ENCODE results near the gene PEPD.

Gene PEPD

GRCh38 chr19:33440241-33440640 is 81.3 kb downstream of the PEPD start:
- no peak for DNase-seq (ENCODE audit: low read depth)

GRCh38 chr19:33438987-33439781 is 82.4 kb downstream of the PEPD start:
- no peak for DNase-seq (ENCODE audit: low read depth)

- DNase-seq (ENCODE audit: low read depth): no peak
Measured at GRCh38 chr19:33437821-33438671, 83.5 kb downstream of the PEPD start.

- no peak for DNase-seq (ENCODE audit: low read depth)
Measured at GRCh38 chr19:33437393-33437820, 84.2 kb downstream of the PEPD start.

GRCh38 chr19:33436360-33437345 is 84.9 kb downstream of the PEPD start:
- DNase-seq (ENCODE audit: low read depth): no peak

- no peak for DNase-seq (ENCODE audit: low read depth)
Measured at GRCh38 chr19:33435706-33436359, 85.8 kb downstream of the PEPD start.

- no peak for DNase-seq (ENCODE audit: low read depth)
Measured at GRCh38 chr19:33434886-33435705, 86.5 kb downstream of the PEPD start.

GRCh38 chr19:33434069-33434885 is 87.3 kb downstream of the PEPD start:
- no peak for DNase-seq (ENCODE audit: low read depth)

GRCh38 chr19:33432446-33433170 is 89.0 kb downstream of the PEPD start:
- DNase-seq (ENCODE audit: low read depth): no peak

GRCh38 chr19:33432015-33432414 is 89.6 kb downstream of the PEPD start:
- DNase-seq (ENCODE audit: low read depth): no peak

- DNase-seq (ENCODE audit: low read depth): peak; percentile 58
Measured at GRCh38 chr19:33430674-33431277, 90.8 kb downstream of the PEPD start.

GRCh38 chr19:33429891-33430673 is 91.5 kb downstream of the PEPD start:
- DNase-seq (ENCODE audit: low read depth): no peak

GRCh38 chr19:33428627-33429125 is 92.9 kb downstream of the PEPD start:
- DNase-seq (ENCODE audit: low read depth): no peak

GRCh38 chr19:33427801-33428626 is 93.6 kb downstream of the PEPD start:
- no peak for DNase-seq (ENCODE audit: low read depth)

GRCh38 chr19:33426621-33427361 is 94.8 kb downstream of the PEPD start:
- no peak for DNase-seq (ENCODE audit: low read depth)

GRCh38 chr19:33424181-33424580 is 97.4 kb downstream of the PEPD start:
- no peak for DNase-seq (ENCODE audit: low read depth)

Data from fibroblast of gingiva (primary cell).